ENCODE measurements around the gene GABBR1.

Gene GABBR1

GRCh38 chr6:29671026-29671425, 38.0 kb upstream of the GABBR1 start:
- ChIA-PET POLR2A (no interaction called here), CTCF (interaction anchor here (0.6 to 3.3 kb wide), 7 partner anchors 17 to 823 kb away, joined by 3 to 32 read pairs (median 5); no protein-coding TSS in a partner anchor)
- H3K36me3 ChIP-seq (ENCODE audit: control insufficient read depth in 2 of 2, insufficient read depth in 1 of 2, low read length in 2 of 2) = no peaks in the 10 kb centered on the region
- no peaks in the 10 kb centered on the region for H3K9me3 ChIP-seq (ENCODE audit: control insufficient read depth, insufficient read depth, low read depth, low read length)
- H3K4me3 ChIP-seq (ENCODE audit: low read depth, low read length) = no peak overlapping the region
- TF ChIP-seq ZNF18 (tag by site-specific recombination; IDR thresholded peaks at IDR 0.05) = no peak
- no peak for TF ChIP-seq SP7 (tag by site-specific recombination; IDR thresholded peaks at IDR 0.05)
- TF ChIP-seq IKZF3 (tag by site-specific recombination; IDR thresholded peaks at IDR 0.05) = no peak
- no peak for TF ChIP-seq ZNF184 (tag by site-specific recombination; IDR thresholded peaks at IDR 0.05)
- no peak for TF ChIP-seq ZNF221 (tag by site-specific recombination; IDR thresholded peaks at IDR 0.05; ENCODE audit: borderline replicate concordance)
- no peak for TF ChIP-seq ZNF248 (tag by site-specific recombination; IDR thresholded peaks at IDR 0.05)
- TF ChIP-seq TSHZ1 (tag by site-specific recombination; IDR thresholded peaks at IDR 0.05; ENCODE audit: borderline replicate concordance) = no peak
- no peak overlapping the region for H3K27ac ChIP-seq (ENCODE audit: extremely low read depth, low read depth, low read length)
- H3K4me1 ChIP-seq (ENCODE audit: control insufficient read depth, insufficient read depth, low read length) = peaks cover 3% of the 10 kb centered on the region; the same call in 1 of the 2 replicates

GRCh38 chr6:29667158-29667557, 34.2 kb upstream of the GABBR1 start:
- Histone ChIP-seq H3K4me3 (ENCODE audit: low read depth, low read length) (no peak overlapping the region), H3K27ac (ENCODE audit: extremely low read depth, low read depth, low read length) (no peak overlapping the region), H3K36me3 (ENCODE audit: control insufficient read depth in 2 of 2, insufficient read depth in 1 of 2, low read length in 2 of 2) (no peaks in the 10 kb centered on the region), H3K4me1 (ENCODE audit: control insufficient read depth, insufficient read depth, low read length) (peaks cover 3% of the 10 kb centered on the region; the same call in 1 of the 2 replicates), H3K9me3 (ENCODE audit: control insufficient read depth, insufficient read depth, low read depth, low read length) (no peaks in the 10 kb centered on the region)
- TF ChIP-seq PBX3 (CRISPR knock-in tag; IDR thresholded peaks at IDR 0.05) (no peak), ZSCAN18 (tag by site-specific recombination; IDR thresholded peaks at IDR 0.05) (no peak), ZSCAN30 (tag by site-specific recombination; IDR thresholded peaks at IDR 0.05) (no peak), ZBTB6 (tag by site-specific recombination; IDR thresholded peaks at IDR 0.05) (no peak), CTCF (tag by site-specific recombination; IDR thresholded peaks at IDR 0.05) (no peak), BCL11B (tag by site-specific recombination; IDR thresholded peaks at IDR 0.05; ENCODE audit: low read depth) (no peak)
- ChIA-PET CTCF (interaction anchor here (0.6 to 10.1 kb wide), 8 partner anchors 10 to 1916 kb away, joined by 3 to 287 read pairs (median 4); partner anchors contain the start of gene MOG), POLR2A (interaction anchor here (1.8 kb wide), 1 partner anchor 17 kb away, joined by 7 read pairs; no protein-coding TSS in a partner anchor)

All from HEK293 (cell line).